GM19455 (cell line): ENCODE results near the gene DPM2.

ENCODE experiments used
- ATAC-seq: cut with Tn5 transposase; IDR thresholded peaks from one replicate; pipeline ENCODE4 v1.9.1; 2021; ENCODE audit not compliant: unreplicated experiment

DPM2 gene

GRCh38 chr9:127958728-127959127, 21.1 kb upstream of the DPM2 start:
- no peak for ATAC-seq

GRCh38 chr9:127955294-127956015, 17.8 kb upstream of the DPM2 start:
- ATAC-seq = no peak

- no peak for ATAC-seq
Measured at GRCh38 chr9:127954831-127955293, 17.2 kb upstream of the DPM2 start.

DNA sequence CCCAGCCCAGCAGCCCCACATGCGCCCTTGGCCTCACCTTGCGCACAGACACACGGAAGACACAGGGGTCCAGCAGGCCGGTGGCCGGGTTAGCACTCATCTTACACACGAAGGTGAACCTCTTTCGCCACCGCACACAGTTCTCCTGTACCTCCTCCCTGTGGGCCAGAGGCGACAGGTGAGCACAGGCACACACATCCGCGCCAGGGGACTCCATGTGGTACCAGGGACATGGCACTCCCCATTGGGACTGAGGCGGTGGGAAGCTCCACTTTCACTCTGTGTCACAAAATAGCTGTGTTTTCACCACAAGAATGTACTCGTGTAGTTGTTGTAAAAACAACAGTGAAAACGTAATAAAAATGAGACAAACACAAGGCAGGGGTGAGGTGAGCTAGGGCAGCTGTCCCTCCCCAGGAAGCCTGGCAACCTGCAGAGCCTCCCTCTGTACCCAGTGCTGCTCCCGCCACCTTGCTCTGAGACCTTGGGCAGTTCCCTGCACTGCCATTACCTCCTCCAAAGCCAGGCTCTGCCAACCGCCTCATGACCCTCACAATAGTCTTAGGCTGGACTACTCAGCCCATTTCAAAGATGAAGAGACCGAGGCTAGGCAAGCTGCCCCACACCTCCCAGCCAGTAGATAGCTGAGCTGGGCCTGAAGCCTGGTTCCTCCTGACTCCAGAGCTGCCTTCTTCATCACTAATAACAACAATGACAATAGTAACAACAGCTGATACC, 16.3 kb upstream of the DPM2 start:
- no peak for ATAC-seq

DNA sequence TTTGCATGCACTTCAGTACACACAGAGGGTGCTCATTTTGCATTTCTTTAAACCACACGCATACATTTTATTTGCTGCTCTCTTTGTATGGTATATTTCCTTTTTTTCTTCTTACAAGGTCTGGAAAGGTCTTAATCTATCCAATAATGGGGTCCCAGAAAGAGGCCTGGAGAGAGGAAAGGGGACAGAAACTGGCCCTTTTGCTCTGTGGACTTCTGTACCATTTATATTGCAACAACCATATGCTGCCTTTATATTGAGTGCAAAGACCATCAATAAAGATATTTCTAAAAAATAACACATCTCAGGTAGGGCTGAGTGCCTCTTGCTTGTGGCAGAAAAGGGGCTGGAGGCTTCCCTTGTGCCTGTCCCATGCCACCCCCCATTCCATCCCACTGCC, 15.5 kb upstream of the DPM2 start:
- ATAC-seq = no peak

DNA sequence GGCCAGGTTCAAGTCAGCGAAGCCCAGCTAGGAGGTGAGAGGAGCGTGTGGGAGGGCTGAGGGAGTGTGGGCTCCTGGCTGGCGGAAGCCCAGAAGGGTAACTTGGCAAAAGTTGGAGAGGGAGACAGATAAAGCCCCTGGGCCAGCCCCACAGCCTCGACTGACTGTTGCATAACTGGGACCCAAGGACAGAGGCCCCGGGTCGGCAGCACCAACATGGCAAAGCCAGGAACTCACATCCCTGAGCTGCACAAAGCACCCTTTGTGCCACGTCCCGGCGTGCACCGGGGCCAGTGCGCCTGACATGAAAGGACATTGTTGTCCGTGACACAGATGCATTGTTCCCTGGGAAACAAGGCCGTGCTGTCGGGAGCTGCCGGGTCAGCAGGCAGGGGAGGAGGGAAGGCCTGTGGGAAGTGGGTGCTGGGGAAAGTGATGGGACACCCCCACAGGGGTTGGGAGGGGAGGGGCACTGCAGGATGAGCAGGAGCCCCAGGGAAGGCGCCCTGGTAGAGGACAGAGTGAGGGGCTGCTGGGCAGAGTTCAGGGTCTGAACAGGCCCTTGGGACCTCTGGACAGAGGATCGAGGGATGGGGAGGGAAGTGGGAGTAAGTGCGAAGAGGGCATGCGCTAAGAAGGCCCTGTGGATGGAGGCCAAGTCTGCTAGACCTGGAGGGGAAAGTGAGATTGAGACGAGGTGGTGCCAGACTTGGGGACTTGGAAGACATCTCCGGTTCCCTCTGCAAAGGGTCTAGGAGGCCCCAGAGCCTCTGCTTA, 13.0 kb upstream of the DPM2 start:
- no peak for ATAC-seq

GRCh38 chr9:127949827-127950512, 12.3 kb upstream of the DPM2 start:
- no peak for ATAC-seq

DNA sequence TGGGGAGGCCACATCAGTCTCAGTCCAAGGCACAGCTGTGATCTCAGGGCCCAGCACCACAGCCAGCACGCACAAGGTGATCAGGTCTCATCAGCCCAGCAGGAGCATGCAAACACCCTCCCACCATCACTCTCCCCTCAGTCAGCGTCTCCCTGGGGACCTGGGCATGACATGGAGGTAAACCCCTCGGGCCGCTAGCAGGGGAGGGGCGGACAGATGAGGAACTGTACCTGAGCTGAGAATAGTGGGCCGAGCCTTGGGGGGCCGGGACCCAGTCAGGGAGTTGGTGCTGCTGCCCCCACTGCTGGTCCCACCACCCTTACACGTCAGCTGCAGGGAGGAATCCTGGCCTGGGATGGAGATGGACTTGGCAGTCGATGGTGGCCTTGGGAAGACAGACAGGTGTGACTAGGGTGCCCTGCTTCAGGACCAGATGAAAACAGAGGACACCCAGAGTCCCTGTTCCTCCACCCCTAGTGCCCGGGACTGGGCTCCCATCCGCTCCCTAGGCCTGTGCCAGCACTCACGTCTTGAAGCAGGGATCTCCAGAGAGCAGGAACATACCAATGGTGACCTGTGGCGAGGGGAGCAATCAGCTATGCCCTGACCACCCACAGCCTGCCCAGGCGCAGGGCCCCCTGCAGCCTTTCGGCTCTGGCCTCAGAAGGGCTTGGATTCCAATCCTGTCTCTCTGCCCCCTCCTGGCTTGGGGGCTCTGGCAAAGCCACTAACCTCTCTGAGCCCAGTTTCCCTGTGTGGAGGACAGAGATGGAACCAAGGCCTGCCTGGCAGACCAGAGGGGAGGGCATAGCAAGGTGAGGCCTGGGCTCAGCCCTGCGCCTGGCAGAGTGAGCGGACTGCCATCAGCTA, 10.4 kb upstream of the DPM2 start:
- no peak for ATAC-seq

DNA sequence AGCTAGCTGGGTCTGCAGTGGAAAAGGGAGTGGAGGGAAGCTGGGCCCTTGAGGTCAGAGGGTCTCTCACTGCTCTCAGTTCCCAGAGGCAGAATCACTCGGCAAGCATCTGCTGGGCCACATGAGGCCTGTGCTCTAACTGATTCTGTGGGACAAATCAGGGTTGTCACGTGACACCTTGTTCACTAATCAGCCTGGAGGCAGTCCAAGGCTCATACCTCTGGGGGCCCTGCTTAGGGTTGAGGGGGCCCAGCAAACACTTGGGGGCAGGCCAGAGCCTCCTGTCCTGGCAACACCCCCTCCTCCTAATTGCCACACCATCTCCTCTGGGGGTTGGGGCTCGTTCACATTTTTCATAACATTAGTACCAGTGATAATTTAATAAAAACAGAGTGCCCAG, 9.1 kb upstream of the DPM2 start:
- no peak for ATAC-seq

GRCh38 chr9:127945942-127946341, 8.3 kb upstream of the DPM2 start:
- no peak for ATAC-seq

GRCh38 chr9:127945338-127945737, 7.7 kb upstream of the DPM2 start:
- ATAC-seq = no peak

DNA sequence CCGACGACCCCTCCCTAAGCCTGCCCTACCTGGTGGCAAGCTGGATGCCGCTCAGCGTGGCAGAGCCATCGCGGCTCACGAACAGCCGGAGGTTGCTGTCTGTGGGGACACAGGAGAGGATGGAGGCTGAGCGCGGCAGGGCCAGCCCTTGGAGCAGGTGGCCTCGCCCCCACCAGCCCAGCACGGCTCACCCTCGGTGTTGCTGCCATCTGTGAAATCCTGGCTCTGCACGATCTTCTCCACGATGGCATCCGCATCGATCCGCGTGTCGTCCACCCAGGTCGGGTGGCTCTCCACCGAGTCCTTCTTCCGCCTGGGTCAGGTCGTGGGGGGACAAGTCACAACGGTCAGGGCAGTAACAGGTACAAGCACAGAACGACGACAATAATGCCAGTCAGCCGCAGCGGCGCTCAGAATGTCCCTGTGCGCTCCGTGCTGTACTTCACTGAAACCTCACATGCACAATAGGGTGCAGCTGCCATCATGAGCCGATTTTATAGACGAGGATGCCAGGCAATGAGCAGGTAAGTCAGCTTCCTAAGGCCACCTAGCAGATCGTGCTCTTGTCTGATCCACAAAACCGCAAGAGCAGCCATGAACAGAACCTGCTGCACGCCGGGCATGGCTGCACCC, 7.0 kb upstream of the DPM2 start:
- no peak for ATAC-seq

DNA sequence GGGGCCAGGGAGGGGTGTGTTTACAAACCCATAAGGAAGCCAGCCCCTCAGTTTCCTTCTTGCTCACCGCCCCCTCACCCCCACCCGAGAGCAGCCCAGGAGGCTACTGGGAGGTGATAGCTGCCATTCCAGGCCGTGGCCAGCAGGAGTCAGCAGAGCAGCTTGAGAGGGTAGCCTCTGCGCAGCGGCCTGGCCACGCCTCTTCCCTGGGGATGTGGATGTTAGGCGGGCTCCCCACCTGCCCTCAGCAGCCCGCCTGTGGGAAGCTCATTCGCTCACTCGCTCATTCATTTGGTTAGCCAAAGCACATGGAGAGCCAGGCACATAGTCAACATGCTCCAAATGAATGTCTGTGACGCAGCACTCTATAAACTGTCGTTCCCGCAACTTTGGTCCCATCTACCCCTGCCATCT, 6.1 kb upstream of the DPM2 start:
- no peak for ATAC-seq

DNA sequence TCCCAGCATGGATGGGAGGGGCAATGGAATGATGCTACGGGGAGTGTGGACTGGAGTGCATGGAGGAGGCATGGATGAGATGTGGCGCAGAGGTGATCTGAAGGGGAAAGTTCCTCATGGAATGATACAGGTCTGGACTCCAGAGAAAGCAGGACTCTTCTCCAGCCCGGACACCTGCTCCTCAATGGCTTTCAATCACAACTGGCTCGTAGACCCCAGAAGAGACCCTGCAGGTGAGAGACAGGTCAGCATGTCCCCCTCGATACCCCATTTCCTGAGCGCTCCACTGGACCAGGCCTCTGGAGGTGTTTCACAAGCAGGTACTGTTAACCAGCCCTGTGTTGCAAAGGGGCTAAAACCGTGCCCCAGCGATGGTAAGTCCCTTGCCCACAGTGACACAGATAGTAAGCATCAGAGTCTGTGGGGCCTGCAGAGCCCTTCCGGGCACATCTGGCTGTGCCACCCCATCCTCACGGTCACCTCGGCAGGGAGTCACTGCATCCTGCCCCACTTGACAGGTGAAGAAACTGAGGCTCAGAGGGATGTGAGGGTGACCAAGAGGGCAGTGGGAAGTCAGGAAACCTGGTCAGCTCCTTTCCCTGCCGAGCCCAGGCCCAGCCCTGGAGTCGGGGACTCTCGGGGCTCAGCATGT, 5.5 kb upstream of the DPM2 start:
- ATAC-seq = no peak

DNA sequence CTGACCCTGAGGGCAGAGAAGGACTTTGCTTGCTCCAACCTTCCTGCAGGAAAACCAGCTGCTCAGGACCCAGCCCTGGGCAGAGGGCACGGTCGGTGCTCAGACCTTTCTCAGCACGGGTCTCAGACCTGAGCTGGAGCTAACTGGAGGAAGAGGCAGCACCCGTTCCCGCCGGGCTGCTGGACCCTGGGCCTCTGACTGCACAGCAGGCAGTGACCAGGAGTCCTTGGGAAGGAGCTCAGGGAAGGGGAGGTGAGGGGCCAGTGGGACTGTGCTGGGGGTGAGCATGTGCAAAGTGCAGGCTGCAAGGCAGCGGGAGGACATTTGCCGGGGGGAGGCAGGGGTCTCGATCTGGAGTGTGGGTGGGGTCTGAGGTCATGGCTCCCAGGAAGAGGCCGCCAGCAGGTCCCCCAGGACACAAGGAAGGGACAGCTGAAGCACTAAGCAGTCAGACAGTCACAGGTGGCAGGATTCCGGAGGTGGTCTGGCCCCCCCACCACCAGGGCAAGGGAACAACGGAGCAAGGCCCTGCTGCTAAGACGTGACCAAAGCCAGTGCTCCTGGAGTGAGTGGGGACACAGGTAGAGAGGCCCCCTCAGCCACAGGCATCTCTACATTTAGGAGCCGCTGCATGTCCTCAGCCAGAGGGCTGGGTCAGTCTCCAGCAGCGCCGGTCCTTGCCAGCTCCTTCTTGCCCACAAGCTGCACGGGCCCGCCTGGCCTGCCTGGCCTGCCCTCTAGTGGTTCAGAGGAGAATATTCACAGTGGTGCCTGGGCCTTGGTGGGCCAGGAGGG, 4.8 kb upstream of the DPM2 start:
- no peak for ATAC-seq

GRCh38 chr9:127941961-127942215, 4.2 kb upstream of the DPM2 start:
- no peak for ATAC-seq

- no peak for ATAC-seq
Measured at GRCh38 chr9:127941062-127941960, 3.7 kb upstream of the DPM2 start.

- no peak for ATAC-seq
Measured at GRCh38 chr9:127940593-127940992, 2.9 kb upstream of the DPM2 start.
